Stomach smooth muscle (tissue), 2 donors: Measurements from ENCODE around the gene PROZ.
"Not testable (repeated sequence)": the region's sequence is repeated elsewhere in the genome, so short reads cannot be mapped to it uniquely, and the experiment has no call there.

ENCODE experiments used
- H3K27ac ChIP-seq: one replicate; pipeline ENCODE4 v1.7.0; 2013; ENCODE audit warnings: mild to moderate bottlenecking, low read length, inconsistent platforms
- H3K27me3 ChIP-seq, 2 donors: one replicate each; pipeline ENCODE4 v1.7.0; 2013; ENCODE audit warnings: low read length in 2 of 2; ENCODE audit not compliant: insufficient read depth in 2 of 2, control insufficient read depth in 1 of 2
- H3K36me3 ChIP-seq, 2 donors: one replicate each; pipeline ENCODE4 v1.7.0; 2013; ENCODE audit warnings: low read length in 2 of 2; ENCODE audit not compliant: control insufficient read depth in 2 of 2, insufficient read depth in 2 of 2
- H3K4me1 ChIP-seq: one replicate; pipeline ENCODE4 v1.7.0; 2013; ENCODE audit warnings: low read length; ENCODE audit not compliant: control insufficient read depth, insufficient read depth
- H3K4me3 ChIP-seq, 2 donors: one replicate each; pipeline ENCODE4 v1.7.0; 2013; ENCODE audit warnings: low read length in 2 of 2
- H3K9ac ChIP-seq, 2 donors: one replicate each; pipeline ENCODE4 v1.7.0; 2013; ENCODE audit warnings: low read length in 2 of 2, mild to moderate bottlenecking in 1 of 2
- H3K9me3 ChIP-seq, 2 donors: one replicate each; pipeline ENCODE4 v1.7.0; 2013; ENCODE audit warnings: low read length in 2 of 2; ENCODE audit not compliant: control insufficient read depth in 2 of 2
- donor health status: healthy.
- donor health status: Pancreatic carcinoma.

PROZ gene

DNA sequence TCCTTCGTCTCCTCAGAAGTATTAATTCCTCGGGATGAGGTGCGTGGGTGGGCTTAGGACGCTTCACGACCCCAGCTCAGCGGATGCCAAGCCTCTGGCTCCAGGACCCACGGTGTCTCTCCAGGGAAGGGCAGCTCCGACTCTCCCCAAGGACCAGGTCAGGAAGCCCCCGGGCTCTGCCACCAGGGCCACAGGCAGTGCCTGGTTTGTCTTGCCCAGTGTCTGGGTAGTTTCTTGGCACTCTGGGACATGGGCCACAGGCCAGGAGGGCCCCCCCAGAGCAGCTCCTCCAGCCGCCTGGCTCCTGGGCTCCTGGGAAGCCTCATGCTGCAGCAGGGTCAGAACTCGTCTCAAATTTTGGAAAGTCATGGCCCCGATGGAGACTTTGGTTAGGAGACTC lies 2.5 kb downstream of the PROZ start:
- Histone ChIP-seq H3K27me3 (peaks cover 9 to 19% of the 10 kb centered on the region in 2 donors), H3K36me3 (no peaks in the 10 kb centered on the region), H3K9ac (no peak overlapping the region), H3K27ac (no peak overlapping the region), H3K4me3 (no peak overlapping the region), H3K4me1 (peaks cover 3% of the 10 kb centered on the region), H3K9me3 (no peaks in the 10 kb centered on the region)

GRCh38 chr13:113161433-113161832 lies 3.0 kb downstream of the PROZ start:
- Histone ChIP-seq H3K9me3 (no peaks in the 10 kb centered on the region), H3K36me3 (no peaks in the 10 kb centered on the region), H3K4me3 (no peak overlapping the region), H3K9ac (no peak overlapping the region), H3K27me3 (peaks cover 9 to 19% of the 10 kb centered on the region in 2 donors), H3K27ac (no peak overlapping the region), H3K4me1 (peaks cover 3% of the 10 kb centered on the region)

DNA sequence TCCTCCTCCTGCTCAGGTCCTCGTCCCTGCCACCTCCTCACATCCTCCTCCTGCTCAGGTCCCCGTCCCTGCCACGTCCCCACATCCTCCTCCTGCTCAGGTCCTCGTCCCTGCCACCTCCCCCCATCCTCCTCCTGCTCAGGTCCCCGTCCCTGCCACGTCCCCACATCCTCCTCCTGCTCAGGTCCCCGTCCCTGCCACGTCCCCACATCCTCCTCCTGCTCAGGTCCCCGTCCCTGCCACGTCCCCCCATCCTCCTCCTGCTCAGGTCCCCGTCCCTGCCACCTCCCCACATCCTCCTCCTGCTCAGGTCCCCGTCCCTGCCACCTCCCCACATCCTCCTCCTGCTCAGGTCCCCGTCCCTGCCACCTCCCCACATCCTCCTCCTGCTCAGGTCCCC lies 3.5 kb downstream of the PROZ start:
- peaks cover 9 to 19% of the 10 kb centered on the region in 2 donors for H3K27me3 ChIP-seq
- not testable (repeated sequence) for H3K9me3 ChIP-seq, H3K4me1 ChIP-seq, H3K36me3 ChIP-seq, H3K9ac ChIP-seq, H3K4me3 ChIP-seq, H3K27ac ChIP-seq

DNA sequence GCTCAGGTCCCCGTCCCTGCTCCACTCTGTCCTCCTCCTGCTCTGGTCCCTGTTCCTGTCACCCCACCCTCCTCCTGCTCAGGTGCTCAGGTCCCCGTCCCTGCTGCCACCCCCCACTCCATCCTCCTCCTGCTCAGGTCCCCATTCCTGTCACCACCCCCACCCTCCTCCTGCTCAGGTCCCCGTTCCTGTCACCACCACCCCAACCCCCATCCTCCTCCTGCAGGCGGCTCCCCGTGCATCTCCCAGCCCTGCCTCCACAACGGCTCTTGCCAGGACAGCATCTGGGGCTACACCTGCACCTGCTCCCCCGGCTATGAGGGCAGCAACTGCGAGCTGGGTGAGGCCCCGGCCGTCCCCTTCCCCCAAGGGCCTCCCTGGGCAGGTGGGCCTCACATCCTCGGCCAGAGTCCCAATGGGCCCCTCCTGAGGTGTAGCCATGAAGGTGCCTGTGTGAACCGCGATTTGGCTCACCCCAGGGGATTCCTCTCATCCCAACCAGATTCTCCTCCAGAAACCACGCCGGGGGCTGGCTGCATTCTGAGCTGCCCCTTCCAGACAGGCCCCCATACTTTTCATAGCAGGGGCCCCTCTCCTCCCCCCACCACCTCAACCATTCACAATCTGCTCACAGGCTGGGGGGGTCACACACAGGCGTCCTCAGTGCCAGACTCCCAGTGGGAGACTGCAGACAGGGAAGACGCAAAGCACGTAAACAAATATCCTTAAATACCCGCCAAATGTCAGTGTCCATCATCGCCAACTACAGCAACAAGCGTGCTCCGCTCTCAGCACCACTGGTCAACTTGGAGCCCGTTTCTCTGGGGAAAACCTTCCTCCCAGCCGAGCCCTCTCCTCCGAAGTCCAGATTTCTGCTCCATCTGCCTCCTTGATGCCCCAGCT lies 4.6 kb downstream of the PROZ start:
- H3K27ac ChIP-seq = no peak overlapping the region
- peaks cover 9 to 19% of the 10 kb centered on the region in 2 donors for H3K27me3 ChIP-seq
- peaks cover 3% of the 10 kb centered on the region for H3K4me1 ChIP-seq
- no peaks in the 10 kb centered on the region for H3K36me3 ChIP-seq
- H3K9me3 ChIP-seq = no peaks in the 10 kb centered on the region
- no peak overlapping the region for H3K4me3 ChIP-seq
- no peak overlapping the region for H3K9ac ChIP-seq

- Histone ChIP-seq H3K9ac (no peak overlapping the region), H3K27me3 (peaks cover 5 to 16% of the 10 kb centered on the region in 2 donors), H3K36me3 (peaks cover 0 to 1% of the 10 kb centered on the region in 2 donors), H3K9me3 (no peaks in the 10 kb centered on the region), H3K4me3 (no peak overlapping the region), H3K27ac (no peak overlapping the region), H3K4me1 (peaks cover 3% of the 10 kb centered on the region)
Measured at GRCh38 chr13:113164492-113164891, 6.0 kb downstream of the PROZ start.

DNA sequence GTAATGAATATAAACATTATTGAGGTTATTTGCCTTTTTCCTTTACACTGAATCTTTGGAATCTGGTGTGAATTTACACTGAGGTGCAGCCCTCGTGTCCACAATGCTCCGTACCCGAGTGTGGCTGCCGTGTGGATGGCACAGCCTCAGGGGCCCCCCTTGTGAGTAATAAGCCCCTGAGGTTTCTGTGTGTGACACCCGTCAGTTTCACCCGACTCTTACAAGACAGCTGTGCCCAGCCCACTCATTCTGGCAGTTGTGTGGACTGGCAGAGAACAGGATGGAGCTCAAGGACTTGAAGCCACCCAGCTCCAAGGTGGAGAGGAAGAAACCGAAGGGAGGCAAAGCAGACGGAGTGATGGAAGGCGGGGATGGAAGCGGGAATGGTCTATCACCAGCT lies 7.8 kb downstream of the PROZ start:
- no peak overlapping the region for H3K9ac ChIP-seq
- H3K4me3 ChIP-seq = no peak overlapping the region
- no peak overlapping the region for H3K27ac ChIP-seq
- H3K36me3 ChIP-seq = peaks cover 3 to 4% of the 10 kb centered on the region in 2 donors
- no peaks in the 10 kb centered on the region for H3K4me1 ChIP-seq
- H3K27me3 ChIP-seq = peaks cover 1 to 11% of the 10 kb centered on the region in 2 donors
- no peaks in the 10 kb centered on the region for H3K9me3 ChIP-seq

- Histone ChIP-seq H3K4me1 (no peaks in the 10 kb centered on the region), H3K9me3 (no peaks in the 10 kb centered on the region), H3K27ac (no peak overlapping the region), H3K36me3 (peaks cover 7 to 8% of the 10 kb centered on the region in 2 donors), H3K27me3 (peaks cover 0 to 11% of the 10 kb centered on the region in 2 donors), H3K9ac (no peak overlapping the region), H3K4me3 (no peak overlapping the region)
Measured at GRCh38 chr13:113166681-113167080, 8.2 kb downstream of the PROZ start.

GRCh38 chr13:113167155-113167554 lies 8.7 kb downstream of the PROZ start:
- H3K27ac ChIP-seq = no peak overlapping the region
- H3K9ac ChIP-seq = no peak overlapping the region
- H3K4me3 ChIP-seq = no peak overlapping the region
- peaks cover 10 to 12% of the 10 kb centered on the region in 2 donors for H3K36me3 ChIP-seq
- H3K9me3 ChIP-seq = no peaks in the 10 kb centered on the region
- H3K27me3 ChIP-seq = peaks cover 0 to 11% of the 10 kb centered on the region in 2 donors
- no peaks in the 10 kb centered on the region for H3K4me1 ChIP-seq

GRCh38 chr13:113167575-113167974 lies 9.1 kb downstream of the PROZ start:
- Histone ChIP-seq H3K4me3 (no peak overlapping the region), H3K27ac (no peak overlapping the region), H3K4me1 (no peaks in the 10 kb centered on the region), H3K27me3 (peaks cover 0 to 11% of the 10 kb centered on the region in 2 donors), H3K36me3 (peaks cover 10 to 16% of the 10 kb centered on the region in 2 donors), H3K9me3 (no peaks in the 10 kb centered on the region), H3K9ac (no peak overlapping the region)

DNA sequence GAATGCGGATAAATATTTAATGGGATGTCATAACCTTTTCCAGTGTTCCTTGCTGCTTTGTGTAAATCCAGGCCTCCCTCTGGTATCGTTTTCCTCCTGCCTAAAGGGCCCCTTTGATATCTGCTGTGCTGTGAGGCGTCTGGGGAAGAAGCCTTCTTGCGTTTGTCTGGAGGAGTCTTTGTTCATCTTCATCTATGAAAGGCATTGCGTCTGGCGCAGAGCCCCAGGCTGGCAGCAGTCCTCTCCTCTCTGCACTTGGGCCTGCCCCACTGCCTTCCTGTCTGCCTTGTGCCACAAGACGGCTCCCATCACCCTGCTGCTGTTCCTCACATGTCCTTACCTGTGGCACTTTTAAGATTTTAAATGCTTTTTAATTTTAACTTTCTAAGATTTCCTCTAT lies 9.8 kb downstream of the PROZ start:
- Histone ChIP-seq H3K9ac (no peak overlapping the region), H3K27me3 (peaks cover 0 to 5% of the 10 kb centered on the region in 2 donors), H3K9me3 (no peaks in the 10 kb centered on the region), H3K27ac (no peak overlapping the region), H3K4me3 (no peak overlapping the region), H3K4me1 (no peaks in the 10 kb centered on the region), H3K36me3 (peaks cover 10 to 20% of the 10 kb centered on the region in 2 donors)
